HG03520 (cell line): ENCODE measurements around the gene SYNJ1.
"Not testable (repeated sequence)": the region's sequence is repeated elsewhere in the genome, so short reads cannot be mapped to it uniquely, and the experiment has no call there.

Experiments
- ATAC-seq: cut with Tn5 transposase; IDR thresholded peaks from one replicate; pipeline ENCODE4 v1.9.1; 2021; ENCODE audit warnings: mild to moderate bottlenecking, moderate library complexity; ENCODE audit not compliant: unreplicated experiment

SYNJ1 gene

GRCh38 chr21:32626621-32627196 is 101.1 kb downstream of the SYNJ1 start:
- no peak for ATAC-seq

GRCh38 chr21:32618218-32618617 is 109.6 kb downstream of the SYNJ1 start:
- ATAC-seq: not testable (repeated sequence)

- ATAC-seq: no peak
These were observed 114.3 kb downstream of the SYNJ1 start for GRCh38 chr21:32613436-32614043.

DNA sequence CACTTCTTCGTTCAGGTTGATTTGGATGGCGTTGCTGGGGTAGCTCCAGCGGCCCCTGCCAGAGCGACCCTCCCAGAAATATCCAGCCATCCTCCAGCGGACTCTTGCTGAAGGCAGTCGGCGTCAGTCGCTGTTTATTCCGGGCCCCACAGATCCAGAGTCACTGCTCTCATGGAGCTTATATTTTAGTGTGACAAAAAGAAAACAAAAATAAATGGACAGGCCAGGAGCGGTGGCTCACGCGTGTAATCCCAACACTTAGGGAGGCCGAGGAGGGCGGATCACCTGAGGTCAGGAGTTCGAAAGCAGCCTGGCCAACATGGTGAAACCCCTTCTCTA is 114.8 kb downstream of the SYNJ1 start:
- no peak for ATAC-seq

GRCh38 chr21:32612075-32612998 is 115.5 kb downstream of the SYNJ1 start, which contains the start of gene CFAP298:
CFAP298 (minus strand) TSS chr21:32612377; CDS start chr21:32612243, 134 bp downstream.
- peak; percentile 93 for ATAC-seq

DNA sequence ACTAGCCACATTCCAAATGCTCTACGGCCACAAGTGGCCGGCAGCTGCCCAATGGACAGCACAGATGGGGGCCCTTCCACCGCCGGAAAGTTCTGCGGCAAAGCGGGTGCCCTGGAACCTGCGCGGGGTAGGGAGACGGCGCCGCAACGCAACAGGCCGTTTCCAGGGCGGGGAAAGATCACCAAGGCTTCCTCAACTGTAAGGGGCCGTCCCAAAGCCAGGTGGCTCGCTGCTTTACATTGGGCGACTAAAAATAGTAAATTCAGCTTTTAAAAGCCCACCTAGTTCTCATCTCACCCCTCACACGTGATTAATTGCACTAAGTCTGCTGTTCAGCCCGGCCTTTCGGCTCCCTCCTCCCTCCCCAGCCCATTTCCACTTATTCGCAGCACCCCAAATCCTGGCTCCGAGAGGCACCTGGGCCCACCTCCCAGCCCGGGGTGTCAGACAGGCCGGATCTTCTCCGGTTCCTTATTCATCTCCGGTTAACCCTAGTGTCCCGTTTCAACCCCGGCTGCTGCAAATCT is 116.3 kb downstream of the SYNJ1 start:
- peak; percentile 3 for ATAC-seq

DNA sequence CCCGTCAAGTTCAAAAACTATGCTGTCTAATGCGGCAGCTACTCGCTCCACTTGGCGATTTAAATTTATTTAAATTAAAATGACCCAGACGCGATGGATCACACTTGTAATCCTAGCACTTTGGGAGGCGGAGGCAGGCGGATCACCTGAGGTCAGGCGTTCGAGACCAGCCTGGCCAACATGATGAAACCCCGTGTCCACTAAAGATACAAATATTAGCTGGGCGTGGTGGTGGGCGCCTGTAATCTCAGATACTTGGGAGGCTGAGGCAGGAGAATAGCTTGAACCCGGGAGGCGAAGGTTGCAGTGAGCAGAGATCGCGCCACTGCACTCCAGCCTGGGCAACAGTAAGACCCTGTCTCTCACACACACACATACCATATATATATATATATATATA is 116.9 kb downstream of the SYNJ1 start:
- not testable (repeated sequence) for ATAC-seq

- no peak for ATAC-seq
These were observed 119.0 kb downstream of the SYNJ1 start for GRCh38 chr21:32608851-32609250.

DNA sequence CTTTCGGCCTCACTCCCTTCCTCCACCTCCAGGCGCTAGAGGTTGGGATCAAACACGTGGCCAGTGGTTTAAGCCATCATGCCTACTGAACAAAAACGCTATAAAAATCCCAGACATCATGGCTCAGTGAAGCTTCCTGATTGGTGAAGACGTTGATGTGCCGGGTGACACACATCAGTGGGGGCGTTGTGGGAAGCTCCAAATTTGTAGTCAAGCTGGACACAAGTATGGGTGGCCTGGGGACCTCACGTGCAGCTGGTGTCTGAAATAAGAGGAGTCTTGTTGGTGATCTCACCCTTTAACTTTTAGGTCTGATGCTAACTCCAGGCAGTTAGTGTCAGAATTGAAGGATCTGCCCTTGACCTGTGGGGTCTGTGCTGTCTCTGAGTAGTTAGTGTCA is 122.3 kb downstream of the SYNJ1 start:
- no peak for ATAC-seq

- ATAC-seq: no peak
These were observed 123.3 kb downstream of the SYNJ1 start for GRCh38 chr21:32604464-32604863.

DNA sequence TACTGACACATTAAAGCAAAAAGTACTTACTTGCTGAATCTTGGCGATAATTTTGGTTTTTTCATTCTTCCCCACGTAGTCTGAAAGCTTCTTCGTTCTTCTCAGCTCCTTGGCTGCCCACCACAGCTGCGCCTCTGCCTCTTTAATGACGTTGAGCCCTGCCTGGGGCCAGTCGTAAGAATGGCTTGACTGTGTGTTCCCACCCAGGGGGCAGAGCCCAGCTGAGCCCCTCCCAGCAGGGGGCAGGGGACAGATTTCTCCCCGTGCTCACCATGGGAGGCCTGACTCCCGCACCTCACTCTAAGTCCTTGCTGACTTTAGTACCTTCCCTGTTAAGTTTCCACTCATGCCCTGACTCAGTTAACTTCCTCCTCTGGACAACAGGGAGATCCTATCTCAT is 124.7 kb downstream of the SYNJ1 start:
- ATAC-seq: no peak

DNA sequence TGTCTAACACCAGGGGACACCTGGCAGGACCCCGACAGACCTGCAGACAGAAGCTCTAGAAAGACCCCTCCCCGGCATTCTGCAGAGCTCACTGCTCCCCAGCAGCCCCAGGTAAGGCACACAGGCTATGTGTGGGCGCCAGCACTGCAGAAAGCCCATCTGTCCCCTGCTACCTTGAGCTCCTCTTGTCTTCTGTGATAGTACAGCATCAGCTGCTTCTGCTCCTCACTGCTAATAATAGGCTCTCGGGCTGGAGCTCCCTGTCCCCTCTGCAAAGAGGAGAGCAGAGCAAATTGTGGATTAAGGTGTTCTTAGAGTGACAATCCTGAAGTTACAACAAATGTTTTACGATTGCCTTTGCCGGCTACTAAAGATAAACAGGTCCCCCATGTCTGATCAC is 125.7 kb downstream of the SYNJ1 start:
- ATAC-seq: no peak

GRCh38 chr21:32599526-32599925 is 128.3 kb downstream of the SYNJ1 start:
- ATAC-seq: no peak

DNA sequence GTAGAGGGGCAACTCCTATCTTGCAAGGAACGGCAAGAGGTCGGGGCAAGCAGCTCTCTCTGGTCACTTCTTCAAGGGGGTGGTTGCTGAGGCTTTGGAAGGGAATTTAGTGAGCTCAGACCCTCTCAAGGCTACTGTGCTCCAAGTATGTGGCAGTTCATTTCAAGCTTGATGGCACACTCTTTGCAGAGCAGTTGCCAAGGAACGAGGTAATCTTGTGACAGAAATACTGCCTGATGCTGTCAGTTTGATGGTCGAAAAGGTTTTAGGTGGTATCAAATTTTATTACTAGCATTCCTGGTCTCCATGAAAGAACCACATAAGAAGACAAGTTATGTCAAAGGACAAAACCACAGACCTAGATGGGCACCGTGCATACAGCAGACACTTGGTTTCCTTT is 128.7 kb downstream of the SYNJ1 start:
- no peak for ATAC-seq

GRCh38 chr21:32597205-32597604 is 130.6 kb downstream of the SYNJ1 start:
- ATAC-seq: no peak

- ATAC-seq: no peak
These were observed 132.4 kb downstream of the SYNJ1 start for GRCh38 chr21:32595431-32595830.

- ATAC-seq: no peak
These were observed 134.1 kb downstream of the SYNJ1 start for GRCh38 chr21:32593690-32594089.

- no peak for ATAC-seq
These were observed 134.8 kb downstream of the SYNJ1 start for GRCh38 chr21:32592929-32593502.

GRCh38 chr21:32590130-32590529 is 137.7 kb downstream of the SYNJ1 start:
- ATAC-seq: no peak

DNA sequence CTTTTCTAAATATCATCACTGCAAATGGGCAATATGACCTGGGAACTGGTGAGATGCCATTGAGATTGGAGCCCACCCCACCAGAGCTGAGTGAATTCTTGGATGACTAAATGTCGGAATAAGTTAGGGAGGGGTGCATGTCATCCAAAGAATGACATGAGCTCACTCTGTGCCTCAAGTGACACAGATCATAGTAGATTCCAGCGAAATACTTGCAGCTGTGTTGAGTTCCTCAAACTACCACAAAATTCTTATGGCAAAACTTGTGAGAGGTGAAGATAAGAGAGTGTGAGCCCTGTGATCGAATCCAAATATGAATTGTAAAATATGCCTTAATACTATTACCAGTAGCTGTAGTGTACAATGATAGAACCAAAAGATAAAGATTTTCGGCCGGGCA is 140.2 kb downstream of the SYNJ1 start:
- ATAC-seq: no peak

GRCh38 chr21:32587120-32587519 is 140.7 kb downstream of the SYNJ1 start:
- ATAC-seq: no peak
